Measurements from ENCODE around the gene PPIL1. TPM values are rescaled to one million over a fixed set of nuclear protein-coding genes. Genes with fewer than 3 reads are reported as not detected.
"Not testable (repeated sequence)": the region's sequence is repeated elsewhere in the genome, so short reads cannot be mapped to it uniquely, and the experiment has no call there.

PPIL1 gene
- total RNA-seq, 2 donors from 2014 or later = 41.1 to 53.7 TPM

GRCh38 chr6:36897609-36898008 is 23.0 kb upstream of the PPIL1 start:
- H3K27ac ChIP-seq = no peak overlapping the region
- H3K27me3 ChIP-seq = no peaks in the 10 kb centered on the region
- TF ChIP-seq, protein P1, sequence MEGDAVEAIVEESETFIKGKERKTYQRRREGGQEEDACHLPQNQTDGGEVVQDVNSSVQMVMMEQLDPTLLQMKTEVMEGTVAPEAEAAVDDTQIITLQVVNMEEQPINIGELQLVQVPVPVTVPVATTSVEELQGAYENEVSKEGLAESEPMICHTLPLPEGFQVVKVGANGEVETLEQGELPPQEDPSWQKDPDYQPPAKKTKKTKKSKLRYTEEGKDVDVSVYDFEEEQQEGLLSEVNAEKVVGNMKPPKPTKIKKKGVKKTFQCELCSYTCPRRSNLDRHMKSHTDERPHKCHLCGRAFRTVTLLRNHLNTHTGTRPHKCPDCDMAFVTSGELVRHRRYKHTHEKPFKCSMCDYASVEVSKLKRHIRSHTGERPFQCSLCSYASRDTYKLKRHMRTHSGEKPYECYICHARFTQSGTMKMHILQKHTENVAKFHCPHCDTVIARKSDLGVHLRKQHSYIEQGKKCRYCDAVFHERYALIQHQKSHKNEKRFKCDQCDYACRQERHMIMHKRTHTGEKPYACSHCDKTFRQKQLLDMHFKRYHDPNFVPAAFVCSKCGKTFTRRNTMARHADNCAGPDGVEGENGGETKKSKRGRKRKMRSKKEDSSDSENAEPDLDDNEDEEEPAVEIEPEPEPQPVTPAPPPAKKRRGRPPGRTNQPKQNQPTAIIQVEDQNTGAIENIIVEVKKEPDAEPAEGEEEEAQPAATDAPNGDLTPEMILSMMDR (IDR thresholded peaks at IDR 0.05) = peak in 1 of 2 donors; percentile 49
- no peak overlapping the region for H3K4me3 ChIP-seq
- DNase-seq (ENCODE audit: low spot score) = no peak
- H3K9me3 ChIP-seq = no peaks in the 10 kb centered on the region
- no peaks in the 10 kb centered on the region for H3K4me1 ChIP-seq
- peaks cover 36% of the 10 kb centered on the region for H3K36me3 ChIP-seq

DNA sequence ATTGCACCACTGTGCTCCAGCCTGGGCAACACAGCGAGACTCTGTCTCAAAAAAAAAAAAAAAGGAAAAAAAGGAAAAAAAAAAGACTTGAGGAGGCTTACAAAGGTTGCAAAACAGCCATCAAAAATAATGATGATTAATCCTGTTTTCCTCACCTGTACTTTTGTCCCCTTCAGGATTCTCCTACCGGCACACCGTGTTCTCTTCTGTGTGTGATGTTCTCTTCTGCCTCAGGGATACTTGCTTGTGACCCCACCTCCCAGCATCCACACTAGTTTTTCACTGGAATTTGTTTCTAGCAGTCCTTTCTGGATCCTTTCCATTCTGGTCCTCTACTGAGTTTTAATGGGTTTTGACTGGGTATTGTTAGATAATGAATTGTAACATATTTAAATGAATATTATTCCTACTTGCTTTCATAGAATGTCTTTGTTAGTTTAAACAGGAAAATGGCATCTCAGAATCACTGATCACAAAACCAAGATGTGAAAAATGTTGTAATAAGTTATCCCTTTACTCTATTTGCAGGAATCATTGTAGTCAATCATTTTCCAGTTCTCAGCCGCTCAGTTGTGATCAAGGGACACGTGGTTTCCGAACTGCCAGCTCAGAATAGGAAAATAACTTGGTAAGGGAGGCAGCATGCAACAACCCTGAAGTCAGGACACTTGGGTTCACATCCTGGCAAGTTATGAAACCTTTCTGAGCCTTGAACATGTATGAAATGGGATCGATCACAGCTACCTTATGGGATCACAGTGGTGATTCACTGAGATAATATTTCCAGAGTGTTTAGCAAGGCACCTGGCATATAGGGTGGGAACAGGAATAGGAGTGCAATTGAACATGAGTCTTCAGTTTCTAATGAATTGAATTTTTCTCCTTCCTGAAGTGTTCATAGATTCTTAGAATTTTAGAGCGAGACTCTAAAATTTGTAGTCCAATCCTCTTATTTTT is 19.7 kb upstream of the PPIL1 start:
- H3K36me3 ChIP-seq = peaks cover 8% of the 10 kb centered on the region
- no peak overlapping the region for H3K4me3 ChIP-seq
- H3K27me3 ChIP-seq = no peaks in the 10 kb centered on the region
- no peaks in the 10 kb centered on the region for H3K9me3 ChIP-seq
- H3K27ac ChIP-seq = no peak overlapping the region
- H3K4me1 ChIP-seq = no peaks in the 10 kb centered on the region
- DNase-seq (ENCODE audit: low spot score) = no peak
- TF ChIP-seq, protein P1 (IDR thresholded peaks at IDR 0.05) = no peak

GRCh38 chr6:36891153-36891552 is 16.6 kb upstream of the PPIL1 start:
- peaks cover 0 to 23% of the 10 kb centered on the region in 2 donors for H3K4me1 ChIP-seq

DNA sequence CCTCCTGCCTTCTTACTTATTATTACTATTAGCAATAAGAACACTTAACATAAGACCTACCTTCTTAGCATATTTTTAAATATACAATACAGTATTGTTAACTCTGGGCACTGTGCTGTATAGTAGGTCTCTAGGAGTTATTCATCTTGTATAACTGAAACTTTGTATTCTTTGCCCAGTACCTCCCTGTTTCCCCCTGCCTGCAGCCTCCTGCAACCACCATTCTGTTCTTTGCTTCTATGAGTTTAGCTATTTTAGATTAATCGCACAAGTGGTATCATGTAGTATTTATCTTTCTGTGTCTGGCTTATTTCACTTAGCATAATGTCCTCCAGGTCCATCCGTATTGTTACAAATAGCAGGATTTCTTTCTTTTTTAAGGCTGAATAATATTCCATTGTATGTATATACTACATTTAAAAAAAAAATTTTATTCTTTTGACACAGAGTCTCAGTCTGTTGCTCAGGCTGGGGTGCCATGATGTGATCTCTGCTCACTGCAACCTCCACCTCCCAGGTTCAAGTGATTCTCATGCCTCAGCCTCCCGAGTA is 15.6 kb upstream of the PPIL1 start:
- Histone ChIP-seq H3K27me3 (no peaks in the 10 kb centered on the region), H3K4me3 (no peak overlapping the region), H3K27ac (no peak overlapping the region), H3K4me1 (peaks cover 0 to 26% of the 10 kb centered on the region in 2 donors), H3K36me3 (peaks cover 7% of the 10 kb centered on the region), H3K9me3 (no peaks in the 10 kb centered on the region)
- DNase-seq (ENCODE audit: low spot score) = no peak
- TF ChIP-seq, protein P1 (IDR thresholded peaks at IDR 0.05) = no peak

More at GRCh38 chr6:36891153-36891552, 16.6 kb upstream of the PPIL1 start:
- H3K27me3 ChIP-seq; H3K9me3 ChIP-seq; DNase-seq (ENCODE audit: low spot score); H3K36me3 ChIP-seq; H3K4me3 ChIP-seq; H3K27ac ChIP-seq: not testable (repeated sequence)

DNA sequence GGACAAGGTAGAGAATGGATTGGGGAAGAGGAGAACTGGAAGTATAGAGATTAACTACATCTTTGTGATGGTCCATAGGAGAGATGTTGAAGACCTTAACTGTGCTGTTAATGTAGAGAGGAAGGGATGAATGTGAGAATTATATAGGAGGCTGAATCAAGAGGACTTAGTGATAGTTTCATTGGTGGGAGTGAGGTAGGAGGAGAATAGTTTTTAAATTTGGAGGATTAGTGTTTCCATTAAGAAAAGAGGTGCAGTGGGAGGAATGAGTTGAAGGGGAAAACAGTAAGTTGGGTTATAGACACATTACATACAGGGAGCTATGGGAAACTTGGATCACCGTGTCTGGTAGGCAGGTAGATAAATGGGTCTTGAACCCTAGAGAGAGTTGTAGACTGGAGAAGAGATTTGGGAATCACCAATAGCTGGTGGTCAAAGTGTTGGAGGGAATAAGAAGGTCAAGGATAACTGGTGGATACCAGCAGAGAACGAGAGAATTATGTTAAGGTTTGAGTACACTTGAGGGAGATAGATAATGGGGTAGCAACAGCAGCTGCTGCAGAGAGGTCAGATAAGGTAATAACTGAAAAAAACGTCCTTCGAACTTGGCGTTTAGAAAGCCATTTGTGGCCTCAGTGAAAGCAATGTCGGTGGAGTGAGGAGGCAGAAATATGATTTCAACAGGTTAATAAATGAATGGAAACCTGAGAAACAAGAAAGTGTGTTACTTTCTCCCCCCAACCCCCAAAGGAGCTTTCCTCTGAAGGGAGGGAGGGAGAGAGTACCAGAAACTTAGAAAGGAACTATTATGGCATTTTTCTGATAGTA is 14.3 kb upstream of the PPIL1 start:
- no peaks in the 10 kb centered on the region for H3K36me3 ChIP-seq
- DNase-seq (ENCODE audit: low spot score) = no peak
- H3K27ac ChIP-seq = peak overlapping the region in 1 of 2 donors; percentile 41
- no peak overlapping the region for H3K4me3 ChIP-seq
- H3K9me3 ChIP-seq = no peaks in the 10 kb centered on the region
- H3K4me1 ChIP-seq = peaks cover 0 to 28% of the 10 kb centered on the region in 2 donors
- H3K27me3 ChIP-seq = no peaks in the 10 kb centered on the region
- TF ChIP-seq, protein P1 (IDR thresholded peaks at IDR 0.05) = no peak

Data from right atrium auricular region (tissue), 2 donors.